Measurements from ENCODE around the gene BFAR. TPM values are rescaled to one million over a fixed set of nuclear protein-coding genes. Genes with fewer than 3 reads are reported as not detected.

BFAR gene
- total and polyA plus RNA-seq, 4 donors: 21.9 to 40.2 (median 36.9) TPM

DNA sequence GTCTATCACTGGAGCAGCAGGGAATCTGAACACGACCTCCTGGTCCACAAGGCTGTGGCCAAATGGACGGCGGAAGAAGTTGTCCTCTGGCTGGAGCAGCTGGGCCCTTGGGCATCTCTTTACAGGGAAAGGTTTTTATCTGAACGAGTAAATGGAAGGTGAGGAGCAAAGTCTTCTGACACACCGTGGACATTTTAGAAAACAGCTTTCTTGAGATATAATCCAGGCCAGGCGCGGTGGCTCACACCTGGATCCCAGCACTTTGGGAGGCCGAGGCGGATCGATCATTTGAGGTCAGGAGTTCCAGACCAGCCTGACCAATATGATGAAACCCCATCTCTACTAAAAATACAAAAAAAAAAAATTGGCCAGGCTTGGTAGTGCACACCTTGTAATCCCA, 17.1 kb downstream of the BFAR start:
- Histone ChIP-seq H3K9me3 (ENCODE audit: control insufficient read depth, low read length) (no peaks in the 10 kb centered on the region), H3K27ac (ENCODE audit: low read depth in 1 of 2, low read length in 2 of 2) (no peak overlapping the region), H3K27me3 (ENCODE audit: control insufficient read depth in 1 of 2, insufficient read depth in 2 of 2, low read length in 1 of 2) (no peaks in the 10 kb centered on the region), H3K4me1 (ENCODE audit: control insufficient read depth in 1 of 2, insufficient read depth in 2 of 2, low read length in 2 of 2) (no peaks in the 10 kb centered on the region), H3K4me3 (ENCODE audit: low read length in 2 of 2) (no peak overlapping the region), H3K36me3 (ENCODE audit: control insufficient read depth in 1 of 2, insufficient read depth in 2 of 2, low read length in 1 of 2) (peaks cover under 1 to 6% of the 10 kb centered on the region in 2 donors)
- ATAC-seq (ENCODE audit: low FRiP score): no peak
- no peak for DNase-seq
- 91 to 92% methylated on average over 10 of the region's 10 CpGs for WGBS, 2 donors
- intact Hi-C loops (cut with DNase I): no loop called here

DNA sequence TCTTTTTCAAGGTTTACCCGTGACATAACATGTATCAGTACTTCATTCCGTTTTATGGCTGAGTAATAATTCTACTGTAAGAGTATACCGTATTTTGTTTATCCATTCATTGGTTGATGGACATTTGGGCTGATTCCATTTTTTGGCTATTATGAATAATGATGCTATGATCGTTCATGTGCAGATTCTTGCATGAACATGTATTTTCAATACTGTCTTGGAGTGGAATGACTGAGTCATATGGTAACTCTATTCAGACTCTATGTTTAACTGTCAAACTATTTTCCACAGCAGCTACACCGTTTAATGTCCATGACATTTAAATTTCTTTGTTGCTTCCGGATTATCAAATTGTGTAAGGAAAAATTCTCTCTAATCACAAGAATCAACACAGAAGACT, 17.9 kb downstream of the BFAR start:
- peaks cover 0 to 6% of the 10 kb centered on the region in 2 donors for H3K36me3 ChIP-seq (ENCODE audit: control insufficient read depth in 1 of 2, insufficient read depth in 2 of 2, low read length in 1 of 2)
- no peaks in the 10 kb centered on the region for H3K9me3 ChIP-seq (ENCODE audit: control insufficient read depth, low read length)
- H3K27ac ChIP-seq (ENCODE audit: low read depth in 1 of 2, low read length in 2 of 2): no peak overlapping the region
- H3K4me3 ChIP-seq (ENCODE audit: low read length in 2 of 2): no peak overlapping the region
- 72 to 77% methylated on average over 6 of the region's 6 CpGs for WGBS, 2 donors
- no peaks in the 10 kb centered on the region for H3K27me3 ChIP-seq (ENCODE audit: control insufficient read depth in 1 of 2, insufficient read depth in 2 of 2, low read length in 1 of 2)
- no peak for DNase-seq
- intact Hi-C loops (cut with DNase I): no loop called here
- ATAC-seq (ENCODE audit: low FRiP score): no peak
- no peaks in the 10 kb centered on the region for H3K4me1 ChIP-seq (ENCODE audit: control insufficient read depth in 1 of 2, insufficient read depth in 2 of 2, low read length in 2 of 2)

DNA sequence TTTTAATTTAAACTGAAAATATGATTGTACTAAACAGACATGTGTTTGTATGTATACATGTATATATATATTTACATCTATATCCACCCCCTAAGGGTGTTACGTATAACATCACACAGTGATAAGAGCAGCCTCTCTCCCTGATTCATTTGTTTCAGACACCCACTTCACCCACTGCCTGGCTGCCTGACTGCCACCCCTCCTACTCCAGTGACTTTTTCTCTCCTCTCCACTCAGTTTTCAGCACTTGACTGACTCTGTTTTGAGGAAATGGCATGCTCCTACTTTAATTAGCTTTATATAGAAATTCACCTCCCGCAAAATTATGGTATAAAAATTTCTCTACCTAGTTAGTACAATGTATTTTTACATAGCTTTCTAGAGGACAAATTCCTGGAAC, 20.0 kb downstream of the BFAR start:
- 90% methylated on average over 2 of the region's 2 CpGs for WGBS, 2 donors
- ATAC-seq (ENCODE audit: low FRiP score) (no peak), DNase-seq (no peak)
- Histone ChIP-seq H3K4me3 (ENCODE audit: low read length in 2 of 2) (no peak overlapping the region), H3K4me1 (ENCODE audit: control insufficient read depth in 1 of 2, insufficient read depth in 2 of 2, low read length in 2 of 2) (no peaks in the 10 kb centered on the region), H3K27ac (ENCODE audit: low read depth in 1 of 2, low read length in 2 of 2) (no peak overlapping the region), H3K36me3 (ENCODE audit: control insufficient read depth in 1 of 2, insufficient read depth in 2 of 2, low read length in 1 of 2) (peaks cover 4% of the 10 kb centered on the region in 2 donors), H3K27me3 (ENCODE audit: control insufficient read depth in 1 of 2, insufficient read depth in 2 of 2, low read length in 1 of 2) (no peaks in the 10 kb centered on the region), H3K9me3 (ENCODE audit: control insufficient read depth, low read length) (no peaks in the 10 kb centered on the region)
- intact Hi-C loops (cut with DNase I): no loop called here

- ATAC-seq (ENCODE audit: low FRiP score) (no peak), DNase-seq (peak in 1 of 2 donors; percentile 1)
- peaks cover 2 to 12% of the 10 kb centered on the region in 2 donors for H3K36me3 ChIP-seq (ENCODE audit: control insufficient read depth in 1 of 2, insufficient read depth in 2 of 2, low read length in 1 of 2)
- no peak overlapping the region for H3K27ac ChIP-seq (ENCODE audit: low read depth in 1 of 2, low read length in 2 of 2)
- no peaks in the 10 kb centered on the region for H3K27me3 ChIP-seq (ENCODE audit: control insufficient read depth in 1 of 2, insufficient read depth in 2 of 2, low read length in 1 of 2)
- no peaks in the 10 kb centered on the region for H3K9me3 ChIP-seq (ENCODE audit: control insufficient read depth, low read length)
- 87 to 98% methylated on average over 2 of the region's 2 CpGs for WGBS, 2 donors
- H3K4me3 ChIP-seq (ENCODE audit: low read length in 2 of 2): no peak overlapping the region
- intact Hi-C loops (cut with DNase I): no loop called here
- H3K4me1 ChIP-seq (ENCODE audit: control insufficient read depth in 1 of 2, insufficient read depth in 2 of 2, low read length in 2 of 2): no peaks in the 10 kb centered on the region
These were observed 25.3 kb downstream of the BFAR start for GRCh38 chr16:14658063-14658462.

DNA sequence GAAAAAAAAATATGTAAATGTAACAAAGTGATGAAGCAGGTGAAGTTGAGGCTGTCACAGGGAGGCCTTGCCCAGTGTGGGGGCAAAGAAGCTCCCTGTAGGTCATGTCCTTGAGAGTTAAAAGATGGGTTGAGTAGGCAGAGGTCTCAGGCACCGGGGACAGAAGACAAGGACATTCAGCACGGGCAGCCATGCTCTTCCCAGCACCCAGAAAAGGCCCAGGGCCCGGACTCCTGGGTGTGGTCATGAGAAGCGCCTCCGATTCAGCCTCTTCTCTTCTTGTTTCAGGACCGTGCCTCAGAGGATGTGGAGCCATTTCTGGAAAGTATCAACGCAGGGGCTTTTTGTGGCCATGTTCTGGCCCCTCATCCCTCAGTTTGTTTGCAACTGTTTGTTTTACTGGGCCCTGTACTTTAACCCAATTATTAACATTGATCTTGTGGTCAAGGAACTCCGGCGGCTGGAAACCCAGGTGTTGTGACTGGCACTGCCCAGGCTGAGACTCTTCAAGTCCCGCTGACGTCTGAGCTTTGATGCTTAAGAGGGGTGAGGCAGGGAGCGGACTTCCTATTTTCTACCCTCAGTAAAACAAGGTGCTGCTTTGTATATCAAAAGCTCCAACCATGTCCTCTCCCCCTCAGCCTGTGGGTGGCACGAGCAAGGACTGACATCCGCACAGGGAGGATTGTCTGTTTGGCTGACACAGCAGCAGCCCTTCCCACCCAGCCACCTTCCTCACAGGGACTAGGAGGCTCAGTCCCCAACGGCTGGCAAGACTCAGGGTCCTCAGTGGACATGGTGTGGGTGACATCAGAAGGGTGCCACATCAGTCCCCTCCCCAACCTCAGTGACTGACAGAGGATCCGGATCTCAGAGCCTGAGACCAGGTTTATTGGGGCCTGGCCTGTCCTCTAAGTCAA, 34.9 kb downstream of the BFAR start:
- WGBS, 2 donors: 85 to 87% methylated on average over 16 of the region's 16 CpGs
- intact Hi-C loops (cut with DNase I): no loop called here
- no peak overlapping the region for H3K4me3 ChIP-seq (ENCODE audit: low read length in 2 of 2)
- no peaks in the 10 kb centered on the region for H3K9me3 ChIP-seq (ENCODE audit: control insufficient read depth, low read length)
- ATAC-seq (ENCODE audit: low FRiP score): no peak
- DNase-seq: peak in 1 of 2 donors; percentile 64
- peaks cover 4 to 16% of the 10 kb centered on the region in 2 donors for H3K36me3 ChIP-seq (ENCODE audit: control insufficient read depth in 1 of 2, insufficient read depth in 2 of 2, low read length in 1 of 2)
- no peak overlapping the region for H3K27ac ChIP-seq (ENCODE audit: low read depth in 1 of 2, low read length in 2 of 2)
- no peaks in the 10 kb centered on the region for H3K27me3 ChIP-seq (ENCODE audit: control insufficient read depth in 1 of 2, insufficient read depth in 2 of 2, low read length in 1 of 2)
- no peaks in the 10 kb centered on the region for H3K4me1 ChIP-seq (ENCODE audit: control insufficient read depth in 1 of 2, insufficient read depth in 2 of 2, low read length in 2 of 2)

DNA sequence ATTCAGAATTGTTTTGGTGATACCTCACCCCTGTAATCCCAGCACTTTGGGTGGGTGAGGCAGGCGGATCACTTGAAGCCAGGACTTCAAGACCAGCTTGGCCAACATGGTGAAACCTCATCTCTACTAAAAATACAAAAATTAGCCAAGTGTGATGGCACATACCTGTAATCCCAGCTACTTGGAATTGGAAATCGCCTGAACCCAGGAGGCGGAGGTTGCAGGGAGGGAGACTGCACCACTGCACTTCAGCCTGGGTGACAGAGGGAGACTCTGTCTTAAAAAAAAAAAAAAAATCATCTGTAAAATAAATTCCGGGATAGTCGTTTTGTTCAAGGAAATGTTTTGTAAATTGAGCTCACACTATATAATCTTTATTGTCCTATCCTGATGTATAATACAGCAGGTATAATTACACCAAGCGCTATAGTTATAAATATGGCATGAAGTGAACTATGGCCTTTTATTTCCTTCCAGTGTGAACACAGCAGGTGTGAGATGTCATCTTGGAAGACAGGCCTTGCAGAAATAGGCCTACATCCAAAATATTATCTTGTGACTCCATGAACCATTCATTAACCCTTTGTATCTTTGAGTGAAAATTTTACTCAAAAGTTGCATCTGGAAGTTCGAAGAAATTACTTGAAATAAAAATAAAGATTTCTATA, 35.9 kb downstream of the BFAR start:
- H3K4me3 ChIP-seq (ENCODE audit: low read length in 2 of 2): no peak overlapping the region
- WGBS, 2 donors: 89 to 93% methylated on average over 7 of the region's 7 CpGs
- no peaks in the 10 kb centered on the region for H3K4me1 ChIP-seq (ENCODE audit: control insufficient read depth in 1 of 2, insufficient read depth in 2 of 2, low read length in 2 of 2)
- intact Hi-C loops (cut with DNase I): no loop called here
- H3K27me3 ChIP-seq (ENCODE audit: control insufficient read depth in 1 of 2, insufficient read depth in 2 of 2, low read length in 1 of 2): no peaks in the 10 kb centered on the region
- peaks cover 4 to 16% of the 10 kb centered on the region in 2 donors for H3K36me3 ChIP-seq (ENCODE audit: control insufficient read depth in 1 of 2, insufficient read depth in 2 of 2, low read length in 1 of 2)
- no peaks in the 10 kb centered on the region for H3K9me3 ChIP-seq (ENCODE audit: control insufficient read depth, low read length)
- DNase-seq: no peak
- no peak overlapping the region for H3K27ac ChIP-seq (ENCODE audit: low read depth in 1 of 2, low read length in 2 of 2)
- no peak for ATAC-seq (ENCODE audit: low FRiP score)

- Histone ChIP-seq H3K4me3 (ENCODE audit: low read length in 2 of 2) (no peak overlapping the region), H3K4me1 (ENCODE audit: control insufficient read depth in 1 of 2, insufficient read depth in 2 of 2, low read length in 2 of 2) (no peaks in the 10 kb centered on the region), H3K27me3 (ENCODE audit: control insufficient read depth in 1 of 2, insufficient read depth in 2 of 2, low read length in 1 of 2) (no peaks in the 10 kb centered on the region), H3K27ac (ENCODE audit: low read depth in 1 of 2, low read length in 2 of 2) (no peak overlapping the region), H3K36me3 (ENCODE audit: control insufficient read depth in 1 of 2, insufficient read depth in 2 of 2, low read length in 1 of 2) (peaks cover 4 to 16% of the 10 kb centered on the region in 2 donors), H3K9me3 (ENCODE audit: control insufficient read depth, low read length) (no peaks in the 10 kb centered on the region)
- intact Hi-C loops (cut with DNase I): no loop called here
- DNase-seq (peak in 1 of 2 donors; percentile 57), ATAC-seq (ENCODE audit: low FRiP score) (no peak)
- WGBS, 2 donors: 92 to 93% methylated on average over 4 of the region's 4 CpGs
These were observed 37.0 kb downstream of the BFAR start for GRCh38 chr16:14669776-14670175.

DNA sequence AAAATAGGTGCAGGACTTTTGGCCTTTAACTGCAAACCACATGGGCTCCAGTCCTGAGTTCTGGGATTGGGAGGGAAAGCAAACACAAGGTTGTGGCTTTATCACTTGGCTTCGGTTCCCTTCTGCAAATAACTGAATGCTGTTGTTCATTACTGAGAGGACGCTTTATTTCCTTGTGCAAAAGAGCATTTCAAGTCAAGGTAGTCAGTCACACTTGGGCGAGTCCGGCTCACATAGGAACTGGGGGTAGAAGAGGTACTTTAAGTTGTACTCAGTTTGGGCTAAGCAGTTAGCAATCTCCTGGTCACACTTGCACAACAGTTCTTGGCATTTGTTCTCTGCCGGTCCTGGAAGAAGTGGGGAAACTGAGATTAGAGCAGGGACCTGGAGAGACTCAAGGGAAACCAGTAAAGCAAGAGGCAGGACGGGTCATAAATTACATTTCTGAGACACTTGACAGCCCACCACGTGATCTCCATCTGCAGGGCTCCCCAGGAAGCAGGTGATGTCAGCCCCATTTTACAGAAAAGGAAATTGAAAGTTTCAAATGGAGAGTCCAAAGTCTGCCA, 39.7 kb downstream of the BFAR start:
- ATAC-seq (ENCODE audit: low FRiP score): no peak
- H3K36me3 ChIP-seq (ENCODE audit: control insufficient read depth in 1 of 2, insufficient read depth in 2 of 2, low read length in 1 of 2): peaks cover 0 to 5% of the 10 kb centered on the region in 2 donors
- H3K27ac ChIP-seq (ENCODE audit: low read depth in 1 of 2, low read length in 2 of 2): no peak overlapping the region
- DNase-seq: no peak
- intact Hi-C loops (cut with DNase I): no loop called here
- WGBS, 2 donors: 32 to 37% methylated on average over 7 of the region's 7 CpGs
- no peaks in the 10 kb centered on the region for H3K27me3 ChIP-seq (ENCODE audit: control insufficient read depth in 1 of 2, insufficient read depth in 2 of 2, low read length in 1 of 2)
- H3K4me3 ChIP-seq (ENCODE audit: low read length in 2 of 2): no peak overlapping the region
- no peaks in the 10 kb centered on the region for H3K9me3 ChIP-seq (ENCODE audit: control insufficient read depth, low read length)
- no peaks in the 10 kb centered on the region for H3K4me1 ChIP-seq (ENCODE audit: control insufficient read depth in 1 of 2, insufficient read depth in 2 of 2, low read length in 2 of 2)
